ENCODE data around the gene ASCL2. TPM values are rescaled to one million over a fixed set of nuclear protein-coding genes. Genes with fewer than 3 reads are reported as not detected.

ASCL2 gene
- total and polyA plus RNA-seq, 2 donors (not counting 3 experiments of a cell fraction or from before 2014, with no cell fraction given): not detected

- CTCF ChIA-PET: interaction anchor here (1.4 kb wide), 1 partner anchor 29 kb away, joined by 3 read pairs; no protein-coding TSS in a partner anchor
- DNase-seq (ENCODE audit: low read depth, low spot score) (no peak), FAIRE-seq (no peak)
- dilution Hi-C loops (cut with MboI; ENCODE audit: extremely low pct_ligation_motif_present, low sequenced_read_pairs) (no loop called here), intact Hi-C loops (cut with micrococcal nuclease) (no loop called here)
- Histone ChIP-seq H3K79me2 (ENCODE audit: control insufficient read depth, insufficient read depth, low read length) (no peaks in the 10 kb centered on the region), H3K9ac (replicated peaks; ENCODE audit: extremely low read depth, insufficient read depth, low read length) (no peak overlapping the region), H3K9me3 (replicated peaks; ENCODE audit: control insufficient read depth, insufficient read depth, low read length) (no peaks in the 10 kb centered on the region), H3K9me1 (replicated peaks; ENCODE audit: control insufficient read depth, extremely low read depth, insufficient read depth, low read length) (no peaks in the 10 kb centered on the region), H3K4me1 (ENCODE audit: control insufficient read depth, extremely low read depth, insufficient read depth, low read length) (no peaks in the 10 kb centered on the region), H3K27me3 (ENCODE audit: control insufficient read depth in 2 of 2, insufficient read depth in 2 of 2, low read length in 2 of 2) (peaks cover 6 to 10% of the 10 kb centered on the region in 2 experiments), H3K4me2 (ENCODE audit: insufficient read depth, low read length) (no peak overlapping the region), H3K4me3 (replicated peaks in 1 of 3; ENCODE audit: insufficient read depth in 1 of 3, low read depth in 1 of 3, low read length in 3 of 3) (no peak overlapping the region), H3K36me3 (ENCODE audit: control insufficient read depth in 2 of 2, extremely low read depth in 1 of 2, insufficient read depth in 2 of 2, low read length in 2 of 2) (no peaks in the 10 kb centered on the region), H4K20me1 (replicated peaks; ENCODE audit: control insufficient read depth, extremely low read depth, insufficient read depth, low read length) (no peaks in the 10 kb centered on the region), H2AFZ (ENCODE audit: low read depth, low read length) (no peak overlapping the region), H3K27ac (ENCODE audit: insufficient read depth, low read depth, low read length) (no peak overlapping the region)
- BruUV-seq (replicated peaks): no TSS peak
- POLR2A ChIA-PET: no interaction called here
- no peak for TF ChIP-seq MAX (IDR thresholded peaks at IDR 0.05; ENCODE audit: insufficient read depth, insufficient read length)
- TF ChIP-seq GATA2 (IDR thresholded peaks at IDR 0.05; ENCODE audit: insufficient read depth, insufficient read length, low read depth, low read length): no peak
- no peak for TF ChIP-seq JUN (IDR thresholded peaks at IDR 0.05; ENCODE audit: borderline replicate concordance, insufficient read depth, insufficient read length, low read depth)
- TF ChIP-seq FOS (IDR thresholded peaks at IDR 0.05; ENCODE audit: borderline replicate concordance, insufficient read depth, low read length): no peak
- TF ChIP-seq POLR2AphosphoS5 (IDR thresholded peaks at IDR 0.05; ENCODE audit: insufficient read depth, low read depth, low read length): no peak
- no peak for TF ChIP-seq MYC (IDR thresholded peaks at IDR 0.05; ENCODE audit: low read depth, low read length)
- no peak for TF ChIP-seq POLR2A (IDR thresholded peaks at IDR 0.05; ENCODE audit: low read depth, low read length)
- no peak for TF ChIP-seq EZH2 (IDR thresholded peaks at IDR 0.05; ENCODE audit: borderline replicate concordance, low read depth, low read length, severe bottlenecking)
- TF ChIP-seq CTCF (IDR thresholded peaks at IDR 0.05; ENCODE audit: extremely low read depth in 1 of 2, insufficient read depth in 1 of 2, low read depth in 1 of 2, low read length in 2 of 2): no peak
Measured at GRCh38 chr11:2223153-2223794, 47.1 kb downstream of the ASCL2 start.

Data from endothelial cell of umbilical vein (primary cell).